Stimulated activated memory B cell treated with anti-CD40 and anti-IgM and Interleukin-4, amounts not matched to agents 10 μg/mL and 1 μg/mL and 100 μg/mL, for 72 hours (primary cell): ENCODE data around the gene ST14.
"Not testable (repeated sequence)": the region's sequence is repeated elsewhere in the genome, so short reads cannot be mapped to it uniquely, and the experiment has no call there.

Experiments
- ATAC-seq: fragments of 150-1000 bp; cut with Tn5 transposase; 2 replicates; pipeline ENCODE4 v1.10.0; 2021
- H3K27ac Mint-ChIP-seq: one replicate; pipeline ENCODE4 v1.8.0; 2022; ENCODE audit warnings: mild to moderate bottlenecking, mixed read lengths
- H3K27me3 Mint-ChIP-seq: one replicate; pipeline ENCODE4 v1.8.0; 2022; ENCODE audit warnings: mixed read lengths
- H3K36me3 Mint-ChIP-seq: one replicate; pipeline ENCODE4 v1.8.0; 2022; ENCODE audit warnings: mixed read lengths
- H3K4me1 Mint-ChIP-seq: one replicate; pipeline ENCODE4 v1.8.0; 2022; ENCODE audit warnings: mixed read lengths
- H3K4me3 Mint-ChIP-seq: one replicate; pipeline ENCODE4 v1.8.0; 2022; ENCODE audit warnings: mild to moderate bottlenecking, moderate library complexity, mixed read lengths
- H3K9me3 Mint-ChIP-seq: one replicate; pipeline ENCODE4 v1.8.0; 2022; ENCODE audit warnings: mixed read lengths

ST14 gene

DNA sequence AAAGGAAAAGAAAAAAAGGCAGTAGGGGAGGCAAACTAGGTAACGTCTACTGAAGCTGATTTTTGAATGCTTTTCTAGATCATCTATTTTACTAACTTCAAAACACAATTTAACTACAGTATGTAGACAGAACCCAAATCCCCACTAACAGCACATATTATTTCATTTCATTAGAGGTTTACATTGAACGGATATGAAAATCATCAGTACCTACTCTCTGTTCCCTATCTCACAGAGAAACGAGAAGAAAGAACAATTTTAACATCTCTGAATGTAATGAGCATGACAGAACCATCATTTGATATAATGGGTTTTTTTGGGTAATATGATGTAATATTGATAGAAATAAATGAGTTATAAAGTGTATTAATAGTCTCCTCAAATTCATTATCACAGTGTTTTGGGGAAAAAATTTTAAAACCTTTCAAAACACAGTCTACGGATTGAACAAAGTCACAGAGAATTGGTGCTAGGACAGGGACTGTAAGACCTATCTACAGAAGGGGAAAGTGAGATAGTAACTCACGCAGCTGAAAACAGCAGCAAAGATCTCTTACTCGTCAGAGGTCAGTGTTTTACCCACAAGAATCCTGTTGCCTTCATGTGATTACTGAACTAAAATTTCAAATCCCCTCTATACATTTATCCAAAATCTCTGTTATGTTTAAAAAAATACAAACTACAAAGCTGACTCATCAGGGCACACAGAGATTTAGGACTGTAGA is 77.9 kb downstream of the ST14 start:
- H3K4me1 Mint-ChIP-seq: peaks cover 6% of the 10 kb centered on the region
- H3K27me3 Mint-ChIP-seq: no peaks in the 10 kb centered on the region
- H3K4me3 Mint-ChIP-seq: no peak overlapping the region
- ATAC-seq: no peak
- no peak overlapping the region for H3K27ac Mint-ChIP-seq
- H3K36me3 Mint-ChIP-seq: peaks cover 40% of the 10 kb centered on the region
- no peaks in the 10 kb centered on the region for H3K9me3 Mint-ChIP-seq

- Mint-ChIP-seq H3K27ac (peak overlapping the region; percentile 39), H3K4me1 (peaks cover 22% of the 10 kb centered on the region), H3K27me3 (no peaks in the 10 kb centered on the region), H3K9me3 (no peaks in the 10 kb centered on the region), H3K36me3 (peaks cover 38% of the 10 kb centered on the region), H3K4me3 (no peak overlapping the region)
- ATAC-seq: no peak
Observed at GRCh38 chr11:130241713-130242112, 82.1 kb downstream of the ST14 start.

GRCh38 chr11:130243816-130244215 is 84.2 kb downstream of the ST14 start:
- peak overlapping the region; percentile 46 for H3K27ac Mint-ChIP-seq

GRCh38 chr11:130244848-130245247 is 85.3 kb downstream of the ST14 start:
- Mint-ChIP-seq H3K36me3 (peaks cover 11% of the 10 kb centered on the region), H3K27me3 (no peaks in the 10 kb centered on the region), H3K27ac (no peak overlapping the region), H3K4me3 (no peak overlapping the region), H3K9me3 (no peaks in the 10 kb centered on the region), H3K4me1 (peaks cover 17% of the 10 kb centered on the region)
- ATAC-seq: no peak

More at GRCh38 chr11:130243816-130244215, 84.2 kb downstream of the ST14 start:
- ATAC-seq: no peak
- Mint-ChIP-seq H3K36me3 (peaks cover 21% of the 10 kb centered on the region), H3K4me3 (no peak overlapping the region), H3K9me3 (no peaks in the 10 kb centered on the region), H3K27me3 (no peaks in the 10 kb centered on the region), H3K4me1 (peaks cover 20% of the 10 kb centered on the region)

GRCh38 chr11:130245375-130245774 is 85.8 kb downstream of the ST14 start:
- Mint-ChIP-seq H3K4me1 (peaks cover 19% of the 10 kb centered on the region), H3K36me3 (peaks cover 12% of the 10 kb centered on the region)
- H3K27ac Mint-ChIP-seq, H3K9me3 Mint-ChIP-seq, H3K4me3 Mint-ChIP-seq, ATAC-seq, H3K27me3 Mint-ChIP-seq: not testable (repeated sequence)

GRCh38 chr11:130246270-130246669 is 86.7 kb downstream of the ST14 start:
- Mint-ChIP-seq H3K9me3 (no peaks in the 10 kb centered on the region), H3K27ac (no peak overlapping the region), H3K4me3 (no peak overlapping the region), H3K27me3 (no peaks in the 10 kb centered on the region), H3K36me3 (peaks cover 21% of the 10 kb centered on the region), H3K4me1 (peaks cover 28% of the 10 kb centered on the region)
- ATAC-seq: no peak

DNA sequence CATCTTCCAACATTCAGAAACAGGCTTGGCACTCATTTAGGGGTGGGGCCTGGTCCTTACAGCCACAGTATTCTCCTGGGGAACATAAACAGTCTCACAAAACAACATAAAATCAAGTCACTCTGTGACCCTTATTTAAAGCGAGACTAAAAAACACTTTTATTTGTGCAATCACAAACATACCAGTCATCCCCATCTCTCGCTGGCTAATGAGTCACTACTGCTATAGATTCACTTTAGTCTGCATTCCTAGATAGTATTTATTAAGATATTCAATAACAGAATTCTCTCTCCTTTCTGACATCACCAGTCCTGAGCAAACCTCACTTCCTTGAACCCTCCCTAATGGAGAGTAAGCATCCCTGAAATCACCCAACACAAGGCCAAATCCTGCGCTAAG is 87.2 kb downstream of the ST14 start:
- H3K27me3 Mint-ChIP-seq: no peaks in the 10 kb centered on the region
- ATAC-seq: no peak
- H3K9me3 Mint-ChIP-seq: no peaks in the 10 kb centered on the region
- H3K27ac Mint-ChIP-seq: no peak overlapping the region
- no peak overlapping the region for H3K4me3 Mint-ChIP-seq
- peaks cover 20% of the 10 kb centered on the region for H3K36me3 Mint-ChIP-seq
- peaks cover 28% of the 10 kb centered on the region for H3K4me1 Mint-ChIP-seq

GRCh38 chr11:130247319-130247718 is 87.7 kb downstream of the ST14 start:
- Mint-ChIP-seq H3K4me3 (no peak overlapping the region), H3K36me3 (peaks cover 24% of the 10 kb centered on the region), H3K4me1 (peaks cover 31% of the 10 kb centered on the region), H3K27me3 (no peaks in the 10 kb centered on the region), H3K27ac (no peak overlapping the region), H3K9me3 (peaks cover 2% of the 10 kb centered on the region)
- ATAC-seq: no peak

- peaks cover 22% of the 10 kb centered on the region for H3K36me3 Mint-ChIP-seq
- H3K27ac Mint-ChIP-seq: no peak overlapping the region
- no peak overlapping the region for H3K4me3 Mint-ChIP-seq
- peaks cover 3% of the 10 kb centered on the region for H3K9me3 Mint-ChIP-seq
- H3K27me3 Mint-ChIP-seq: no peaks in the 10 kb centered on the region
- H3K4me1 Mint-ChIP-seq: peaks cover 28% of the 10 kb centered on the region
- ATAC-seq: no peak
Observed at GRCh38 chr11:130249371-130249770, 89.8 kb downstream of the ST14 start.

DNA sequence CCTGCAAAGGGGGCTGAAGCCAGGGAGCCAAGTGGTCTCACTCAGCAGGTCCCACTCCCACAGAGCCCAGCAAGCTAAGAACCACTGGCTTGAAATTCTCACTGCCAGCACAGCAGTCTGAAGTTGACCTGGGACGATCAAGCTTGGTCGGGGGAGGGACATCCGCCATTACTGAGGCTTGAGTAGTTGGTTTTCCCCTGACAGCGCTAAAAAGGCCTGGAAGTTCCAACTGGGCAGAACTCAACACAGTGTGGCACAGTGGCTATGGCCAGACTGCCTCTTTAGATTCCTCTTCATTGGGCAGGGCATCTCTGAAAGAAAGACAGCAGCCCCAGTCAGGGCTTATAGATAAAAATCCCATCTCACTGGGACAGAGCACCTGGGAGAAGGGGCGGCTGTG is 90.3 kb downstream of the ST14 start:
- H3K4me3 Mint-ChIP-seq, H3K9me3 Mint-ChIP-seq, H3K27ac Mint-ChIP-seq, ATAC-seq, H3K27me3 Mint-ChIP-seq: not testable (repeated sequence)
- Mint-ChIP-seq H3K36me3 (peaks cover 22% of the 10 kb centered on the region), H3K4me1 (peaks cover 28% of the 10 kb centered on the region)

GRCh38 chr11:130251763-130252162 is 92.2 kb downstream of the ST14 start:
- H3K4me3 Mint-ChIP-seq, H3K27ac Mint-ChIP-seq, ATAC-seq, H3K27me3 Mint-ChIP-seq, H3K9me3 Mint-ChIP-seq: not testable (repeated sequence)
- Mint-ChIP-seq H3K36me3 (peaks cover 37% of the 10 kb centered on the region), H3K4me1 (peaks cover 45% of the 10 kb centered on the region)
